Fibroblast of lung (primary cell): ENCODE data around the gene TRIM41. TPM values are rescaled to one million over a fixed set of nuclear protein-coding genes. Genes with fewer than 3 reads are reported as not detected.
"Not testable (repeated sequence)": the region's sequence is repeated elsewhere in the genome, so short reads cannot be mapped to it uniquely, and the experiment has no call there.

Experiments
- DNase-seq, 2 donors: peaks; one replicate each; pipeline versions ENCODE4 v3.0.0 to v3.0.0-alpha.2; 2010; ENCODE audit warnings: low read depth in 2 of 2
- H2AFZ ChIP-seq: 2 replicates; pipeline ENCODE4 v1.5.1; 2012; ENCODE audit warnings: low read length, control low read depth, inconsistent platforms
- H3K27ac ChIP-seq: 2 replicates; pipeline ENCODE4 v1.5.1; 2011; ENCODE audit warnings: low read length, control low read depth; ENCODE audit not compliant: insufficient read depth
- H3K27me3 ChIP-seq: 2 replicates; pipeline ENCODE4 v1.5.1; 2011; ENCODE audit warnings: mild to moderate bottlenecking, low read length; ENCODE audit not compliant: control insufficient read depth, insufficient read depth
- H3K36me3 ChIP-seq: 2 replicates; pipeline ENCODE4 v1.5.1; 2011; ENCODE audit warnings: low read length; ENCODE audit not compliant: control insufficient read depth, insufficient read depth
- H3K4me1 ChIP-seq: 2 replicates; pipeline ENCODE4 v1.5.1; 2011; ENCODE audit warnings: low read length; ENCODE audit not compliant: control insufficient read depth, insufficient read depth; ENCODE audit errors: extremely low read depth
- H3K4me2 ChIP-seq: 2 replicates; pipeline ENCODE4 v1.5.1; 2011; ENCODE audit warnings: low read length, control low read depth; ENCODE audit not compliant: insufficient read depth; ENCODE audit errors: extremely low read depth
- H3K4me3 ChIP-seq, 4 experiments: fragments of 200-600 bp in 1 of 4; sonication (generic) in 1 of 4; replicated peaks in 1 of 4; 2 replicates each; pipeline ENCODE4 v1.5.1; 2011 to 2016; ENCODE audit warnings: low read length in 4 of 4, low read depth in 3 of 4, mild to moderate bottlenecking in 3 of 4, control low read depth in 2 of 4, inconsistent platforms in 1 of 4, mixed read lengths in 1 of 4; ENCODE audit not compliant: insufficient read depth in 1 of 4; ENCODE audit errors: control extremely low read depth in 1 of 4
- H3K79me2 ChIP-seq: 2 replicates; pipeline ENCODE4 v1.5.1; 2012; ENCODE audit warnings: mild to moderate bottlenecking, low read length, inconsistent platforms; ENCODE audit not compliant: control insufficient read depth, insufficient read depth
- H3K9ac ChIP-seq: 2 replicates; pipeline ENCODE4 v1.5.1; 2011; ENCODE audit warnings: mild to moderate bottlenecking, low read length, control low read depth; ENCODE audit not compliant: insufficient read depth
- H3K9me3 ChIP-seq: 2 replicates; pipeline ENCODE4 v1.5.1; 2012; ENCODE audit warnings: low read depth, low read length; ENCODE audit not compliant: control insufficient read depth, insufficient read depth
- H4K20me1 ChIP-seq: 2 replicates; pipeline ENCODE4 v1.5.1; 2011; ENCODE audit warnings: low read length; ENCODE audit not compliant: control insufficient read depth, insufficient read depth; ENCODE audit errors: extremely low read depth
- EZH2 ChIP-seq: IDR thresholded peaks from 2 replicates; pipeline ENCODE4 v1.5.1; 2012; ENCODE audit warnings: low read length, control low read depth, mild to moderate bottlenecking; ENCODE audit errors: missing control alignments
- polyA plus RNA-seq, 2 donors: library from polyadenylated mRNA; depleted of rRNA in 1 of 2; stranded (reverse) in 1 of 2; unstranded in 1 of 2; fragments of >200 nt; gene quantifications; 2 replicates each; pipeline ENCODE4 v1.2.1, GENCODE V29; 2011 to 2012; ENCODE audit warnings: missing spikeins in 1 of 2
- total RNA-seq: library from RNA; depleted of rRNA; stranded (reverse); fragments of >200 nt; gene quantifications from 2 replicates; pipeline ENCODE4 v1.2.1, GENCODE V29; 2014
- TF ChIP-seq, protein P1 (sequence below), 2 donors: IDR thresholded peaks in 1 of 2; conservative IDR thresholded peaks in 1 of 2; 1 replicate in 1 of 2; 2 replicates in 1 of 2; pipeline ENCODE4 v1.5.1; 2011 to 2012; ENCODE audit warnings: low read length in 2 of 2, control low read depth in 1 of 2, inconsistent platforms in 1 of 2, low read depth in 1 of 2, mild to moderate bottlenecking in 1 of 2

TRIM41 gene
- total and polyA plus RNA-seq, 2 donors (not counting 1 experiment from before 2014, with no cell fraction given) = 8.3 to 17.0 TPM

DNA sequence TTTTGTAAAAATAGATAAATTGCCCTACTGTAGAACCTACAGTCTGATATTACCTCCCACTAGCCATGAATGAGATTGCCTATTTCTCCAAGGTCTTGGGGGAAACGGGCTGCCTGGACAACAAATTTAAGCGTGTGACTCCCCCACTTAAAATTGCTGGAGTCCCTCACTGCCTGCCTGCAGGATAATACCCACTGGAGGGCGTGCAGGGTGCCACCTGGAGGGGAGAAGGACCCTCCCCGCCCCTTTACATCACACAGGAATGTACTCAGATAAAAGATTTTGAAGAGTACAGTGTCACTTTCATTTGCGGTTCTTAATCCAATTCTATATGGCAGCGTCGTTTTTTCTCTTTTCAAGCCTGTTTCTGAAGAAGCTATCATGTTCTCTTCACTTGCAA, 11.9 kb upstream of the TRIM41 start:
- Histone ChIP-seq H3K9ac (no peak overlapping the region), H3K79me2 (no peaks in the 10 kb centered on the region), H2AFZ (no peak overlapping the region), H3K4me1 (peaks cover 1% of the 10 kb centered on the region), H3K4me3 (no peak overlapping the region), H3K9me3 (no peaks in the 10 kb centered on the region), H4K20me1 (no peaks in the 10 kb centered on the region), H3K4me2 (no peak overlapping the region), H3K27me3 (no peaks in the 10 kb centered on the region), H3K36me3 (no peaks in the 10 kb centered on the region), H3K27ac (no peak overlapping the region)
- no peak for DNase-seq
- no peak for TF ChIP-seq EZH2
- TF ChIP-seq, protein P1, sequence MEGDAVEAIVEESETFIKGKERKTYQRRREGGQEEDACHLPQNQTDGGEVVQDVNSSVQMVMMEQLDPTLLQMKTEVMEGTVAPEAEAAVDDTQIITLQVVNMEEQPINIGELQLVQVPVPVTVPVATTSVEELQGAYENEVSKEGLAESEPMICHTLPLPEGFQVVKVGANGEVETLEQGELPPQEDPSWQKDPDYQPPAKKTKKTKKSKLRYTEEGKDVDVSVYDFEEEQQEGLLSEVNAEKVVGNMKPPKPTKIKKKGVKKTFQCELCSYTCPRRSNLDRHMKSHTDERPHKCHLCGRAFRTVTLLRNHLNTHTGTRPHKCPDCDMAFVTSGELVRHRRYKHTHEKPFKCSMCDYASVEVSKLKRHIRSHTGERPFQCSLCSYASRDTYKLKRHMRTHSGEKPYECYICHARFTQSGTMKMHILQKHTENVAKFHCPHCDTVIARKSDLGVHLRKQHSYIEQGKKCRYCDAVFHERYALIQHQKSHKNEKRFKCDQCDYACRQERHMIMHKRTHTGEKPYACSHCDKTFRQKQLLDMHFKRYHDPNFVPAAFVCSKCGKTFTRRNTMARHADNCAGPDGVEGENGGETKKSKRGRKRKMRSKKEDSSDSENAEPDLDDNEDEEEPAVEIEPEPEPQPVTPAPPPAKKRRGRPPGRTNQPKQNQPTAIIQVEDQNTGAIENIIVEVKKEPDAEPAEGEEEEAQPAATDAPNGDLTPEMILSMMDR (conservative IDR thresholded peaks at IDR 0.05 in 1 of 2, IDR thresholded peaks at IDR 0.05 in 1 of 2; ENCODE audit: low read depth in 1 of 2, low read length in 2 of 2) = no peak

GRCh38 chr5:181212080-181212479, 11.0 kb upstream of the TRIM41 start:
- Histone ChIP-seq H3K9ac (no peak overlapping the region), H3K4me1 (no peaks in the 10 kb centered on the region), H2AFZ (no peak overlapping the region), H3K9me3 (no peaks in the 10 kb centered on the region), H3K27ac (no peak overlapping the region), H3K79me2 (no peaks in the 10 kb centered on the region), H3K4me2 (no peak overlapping the region), H4K20me1 (no peaks in the 10 kb centered on the region), H3K27me3 (no peaks in the 10 kb centered on the region), H3K36me3 (no peaks in the 10 kb centered on the region), H3K4me3 (no peak overlapping the region)
- TF ChIP-seq EZH2 = no peak
- TF ChIP-seq, protein P1 (conservative IDR thresholded peaks at IDR 0.05 in 1 of 2, IDR thresholded peaks at IDR 0.05 in 1 of 2; ENCODE audit: low read depth in 1 of 2, low read length in 2 of 2) = no peak
- DNase-seq = no peak

DNA sequence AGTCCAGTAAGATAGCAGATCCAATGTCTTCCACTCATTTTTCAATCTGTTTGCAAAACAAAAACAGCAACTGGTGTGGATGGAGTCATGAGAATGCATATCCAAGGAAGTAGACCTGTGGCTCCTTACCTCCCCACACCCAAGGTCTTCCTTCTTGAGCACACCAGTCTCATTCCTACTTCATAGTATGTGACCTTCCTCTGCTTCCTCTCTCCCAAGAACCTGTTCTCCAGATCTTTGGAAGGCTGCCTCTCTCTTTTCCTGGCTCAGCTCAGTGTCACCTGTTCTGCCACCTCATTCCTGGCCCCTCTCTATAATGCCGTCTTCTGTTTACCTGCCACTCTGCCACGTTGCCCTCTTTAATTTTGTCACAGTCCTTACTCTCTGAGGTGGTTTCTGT, 10.1 kb upstream of the TRIM41 start:
- no peaks in the 10 kb centered on the region for H4K20me1 ChIP-seq
- H3K4me1 ChIP-seq = peaks cover 5% of the 10 kb centered on the region
- H3K4me2 ChIP-seq = no peak overlapping the region
- DNase-seq = no peak
- no peak overlapping the region for H3K4me3 ChIP-seq
- H3K9ac ChIP-seq = no peak overlapping the region
- no peaks in the 10 kb centered on the region for H3K9me3 ChIP-seq
- no peaks in the 10 kb centered on the region for H3K27me3 ChIP-seq
- H3K27ac ChIP-seq = no peak overlapping the region
- no peaks in the 10 kb centered on the region for H3K79me2 ChIP-seq
- TF ChIP-seq EZH2 = no peak
- TF ChIP-seq, protein P1 (conservative IDR thresholded peaks at IDR 0.05 in 1 of 2, IDR thresholded peaks at IDR 0.05 in 1 of 2; ENCODE audit: low read depth in 1 of 2, low read length in 2 of 2) = no peak
- no peak overlapping the region for H2AFZ ChIP-seq
- H3K36me3 ChIP-seq = no peaks in the 10 kb centered on the region

- not testable (repeated sequence) for H3K9ac ChIP-seq, H3K4me2 ChIP-seq, H3K79me2 ChIP-seq, H3K4me3 ChIP-seq, H3K36me3 ChIP-seq, H4K20me1 ChIP-seq, H3K27ac ChIP-seq, H3K4me1 ChIP-seq, H2AFZ ChIP-seq, DNase-seq, H3K9me3 ChIP-seq, H3K27me3 ChIP-seq
Observed at GRCh38 chr5:181214249-181214648, 8.8 kb upstream of the TRIM41 start.
